GM12872 (cell line): Measurements from ENCODE around the gene TSPAN3.

Experiments
- CTCF ChIP-seq: IDR thresholded peaks from 3 replicates; pipeline ENCODE4 v1.5.1; 2011; ENCODE audit warnings: low read depth, mild to moderate bottlenecking, low read length, moderate library complexity; ENCODE audit not compliant: insufficient read depth

The TSPAN3 gene

GRCh38 chr15:77084436-77084835 lies 13.5 kb upstream of the TSPAN3 start:
- TF ChIP-seq CTCF, result no peak

GRCh38 chr15:77083381-77084160 lies 12.7 kb upstream of the TSPAN3 start:
- no peak for TF ChIP-seq CTCF

GRCh38 chr15:77081971-77082370 lies 11.1 kb upstream of the TSPAN3 start:
- no peak for TF ChIP-seq CTCF

GRCh38 chr15:77076323-77076915 lies 5.5 kb upstream of the TSPAN3 start:
- TF ChIP-seq CTCF, result no peak

- TF ChIP-seq CTCF, result no peak
Observed at GRCh38 chr15:77075528-77075927, 4.6 kb upstream of the TSPAN3 start.

- no peak for TF ChIP-seq CTCF
Observed at GRCh38 chr15:77074350-77074749, 3.4 kb upstream of the TSPAN3 start.

GRCh38 chr15:77071305-77072223 lies 655 bp upstream of the TSPAN3 start:
- TF ChIP-seq CTCF, result no peak
